ENCODE data around the gene PRMT3. TPM values are rescaled to one million over a fixed set of nuclear protein-coding genes. Genes with fewer than 3 reads are reported as not detected.

PRMT3 gene
- total and polyA plus RNA-seq, 2 of the 4 experiments (the other 2 are of a cell fraction), result 8.8 to 11.3 TPM

GRCh38 chr11:20372081-20372626, 15.4 kb upstream of the PRMT3 start:
- Histone ChIP-seq H3K9me1 (ENCODE audit: insufficient read depth, low read length) (peaks cover 4% of the 10 kb centered on the region), H3K36me3 (ENCODE audit: control insufficient read depth, insufficient read depth, low read length) (peaks cover 1% of the 10 kb centered on the region; the same call in 1 of the 2 replicates), H2AK9ac (replicated peaks; ENCODE audit: low read depth, low read length, poor library complexity) (no peak overlapping the region), H3K4me1 (ENCODE audit: control insufficient read depth, insufficient read depth, low read length) (peaks cover 9% of the 10 kb centered on the region), H2BK15ac (ENCODE audit: low read depth, low read length) (no peak overlapping the region), H3K9ac (ENCODE audit: low read depth, low read length) (no peak overlapping the region), H3K27ac (ENCODE audit: insufficient read depth, low read length) (no peak overlapping the region), H4K8ac (ENCODE audit: low read depth in 2 of 2, low read length in 2 of 2) (no peak overlapping the region), H3K4me3 (ENCODE audit: insufficient read depth, low read depth, low read length) (no peak overlapping the region), H4K5ac (ENCODE audit: low read depth, low read length) (no peak overlapping the region), H3K4ac (ENCODE audit: low read depth, low read length) (no peak overlapping the region), H4K91ac (ENCODE audit: insufficient read depth, low read depth, low read length) (no peak overlapping the region), H2AK5ac (ENCODE audit: low read depth, low read length) (no peak overlapping the region), H3K23ac (ENCODE audit: low read depth, low read length) (no peak overlapping the region), H3K56ac (ENCODE audit: extremely low read depth, insufficient read depth, low read length) (no peak overlapping the region), H4K20me1 (ENCODE audit: insufficient read depth, low read length) (no peaks in the 10 kb centered on the region), H3K79me1 (ENCODE audit: low read depth in 1 of 2, low read length in 2 of 2) (peaks cover 3 to 7% of the 10 kb centered on the region in 2 experiments; a peak in 3 of 4 replicates), H3K27me3 (ENCODE audit: control insufficient read depth, insufficient read depth, low read length) (no peaks in the 10 kb centered on the region), H2BK5ac (ENCODE audit: low read depth, low read length, poor library complexity, severe bottlenecking) (no peak overlapping the region), H2BK20ac (ENCODE audit: low read depth, low read length) (no peak overlapping the region), H3K18ac (ENCODE audit: low read depth, low read length) (no peak overlapping the region), H3K14ac (replicated peaks; ENCODE audit: low read depth, low read length) (no peak overlapping the region), H2BK120ac (ENCODE audit: low read depth, low read length) (no peak overlapping the region), H3K4me2 (ENCODE audit: low read depth, low read length) (no peak overlapping the region), H2AFZ (replicated peaks; ENCODE audit: low read length, poor library complexity) (no peak overlapping the region), H3K9me3 (ENCODE audit: control insufficient read depth, insufficient read depth, low read length) (no peaks in the 10 kb centered on the region)
- DNase-seq (no peak), ATAC-seq (ENCODE audit: low read depth) (no peak)
- intact Hi-C loops (cut with micrococcal nuclease), result no loop called here
- CTCF ChIA-PET, result interaction anchor here (0.6 to 1.3 kb wide), 2 partner anchors 8 to 393 kb away, joined by 3 read pairs; partner anchors contain the start of gene HTATIP2
- TF ChIP-seq CEBPB (IDR thresholded peaks at IDR 0.05; ENCODE audit: low read depth, low read length) (no peak), ELK1 (IDR thresholded peaks at IDR 0.05; ENCODE audit: borderline replicate concordance, low read depth, low read length) (no peak), RCOR1 (IDR thresholded peaks at IDR 0.05; ENCODE audit: insufficient replicate concordance, low read length) (no peak), CTCF (conservative IDR thresholded peaks at IDR 0.05; ENCODE audit: low read depth, low read length) (no peak), RFX5 (IDR thresholded peaks at IDR 0.05; ENCODE audit: low read depth, low read length) (no peak), RAD21 (IDR thresholded peaks at IDR 0.05; ENCODE audit: low read length) (no peak), MAZ (IDR thresholded peaks at IDR 0.05; ENCODE audit: borderline replicate concordance, low read depth, low read length) (no peak), SMC3 (IDR thresholded peaks at IDR 0.05; ENCODE audit: low read depth, low read length) (no peak), MXI1 (IDR thresholded peaks at IDR 0.05; ENCODE audit: borderline replicate concordance, low read depth, low read length) (no peak), NFE2L2 (IDR thresholded peaks at IDR 0.05; ENCODE audit: low read depth, low read length) (no peak), USF2 (IDR thresholded peaks at IDR 0.05; ENCODE audit: low read depth, low read length) (no peak), CHD1 (IDR thresholded peaks at IDR 0.05; ENCODE audit: low read depth, low read length) (no peak), BHLHE40 (IDR thresholded peaks at IDR 0.05; ENCODE audit: low read depth, low read length) (no peak), POLR2A (IDR thresholded peaks at IDR 0.05; ENCODE audit: low read depth, low read length) (no peak), MAFK (IDR thresholded peaks at IDR 0.05; ENCODE audit: low read depth, low read length) (no peak), FOS (IDR thresholded peaks at IDR 0.05; ENCODE audit: low read depth, low read length) (no peak)
- dilution Hi-C loops (cut with HindIII; ENCODE audit: low sequenced_read_pairs, unreplicated experiment), result no loop called here
- BruUV-seq (replicated peaks), result no TSS peak
- in situ Hi-C loops (cut with MboI; ENCODE audit: low sequenced_read_pairs), result loop anchor here (25.0 kb wide), 1 partner anchor 435 kb away; no protein-coding TSS in a partner anchor
- POLR2A ChIA-PET (ENCODE audit: unreplicated experiment), result no interaction called here
- no CpG with 5 or more reads among the region's 5 CpGs for WGBS, 2 experiments (ENCODE audit: extremely low coverage in 2 of 2, insufficient read length in 1 of 2)
